B cell (primary cell): ENCODE data around the gene CACNA1F. TPM values are rescaled to one million over a fixed set of nuclear protein-coding genes. Genes with fewer than 3 reads are reported as not detected.

Source experiments
- ATAC-seq: fragments of 200-7000 bp; cut with Tn5 transposase; one replicate; pipeline ENCODE4 v1.10.0; 2021; ENCODE audit warnings: low read depth, mild to moderate bottlenecking, moderate number of reproducible peaks, moderate library complexity
- CTCF ChIA-PET: fragments of 350-600 bp; sonication (Branson Sonifier 250); formaldehyde crosslinking; loops from one replicate; lab custom pipeline; 2021; ENCODE audit warnings: antibody characterized with exemption, inconsistent platforms; lab: Charles Lee
- POLR2A ChIA-PET: fragments of 350-600 bp; sonication (Branson Sonifier 250); formaldehyde crosslinking; loops from one replicate; lab custom pipeline; 2021; ENCODE audit warnings: antibody characterized with exemption; lab: Charles Lee
- DNase-seq: peaks from one replicate; pipeline ENCODE4 v3.0.0; 2013
- H2AFZ ChIP-seq: 2 replicates; pipeline ENCODE4 v1.6.1; 2012; ENCODE audit warnings: mild to moderate bottlenecking, low read depth, low read length; ENCODE audit not compliant: insufficient read depth, poor library complexity, severe bottlenecking
- H3K27ac ChIP-seq, 2 donors: 1 replicate in 1 of 2; 2 replicates in 1 of 2; pipeline ENCODE4 v1.5.1; 2012 to 2013; ENCODE audit warnings: low read length in 2 of 2, mild to moderate bottlenecking in 2 of 2, moderate library complexity in 1 of 2
- H3K27me3 ChIP-seq, 4 experiments: fragments of 200-600 bp in 1 of 4; sonication (generic) in 1 of 4; replicated peaks in 1 of 4; 1 replicate in 2 of 4; 2 replicates in 2 of 4; pipeline versions ENCODE4 v1.6.1 to v1.7.0; 2013 to 2016; ENCODE audit warnings: low read length in 3 of 4, mild to moderate bottlenecking in 2 of 4, mixed read lengths in 1 of 4, moderate library complexity in 1 of 4; ENCODE audit not compliant: insufficient read depth in 4 of 4, control insufficient read depth in 3 of 4; ENCODE audit errors: control extremely low read depth in 1 of 4
- H3K36me3 ChIP-seq, 2 experiments: replicated peaks in 1 of 2; 1 replicate in 1 of 2; 2 replicates in 1 of 2; pipeline versions ENCODE4 v1.6.1 to v1.7.1; 2013; ENCODE audit warnings: low read length in 1 of 2; ENCODE audit not compliant: insufficient read depth in 2 of 2, control insufficient read depth in 1 of 2; ENCODE audit errors: control extremely low read depth in 1 of 2, extremely low read depth in 1 of 2
- H3K4me1 ChIP-seq, 2 donors: fragments of 200-600 bp in 1 of 2; sonication (generic) in 1 of 2; 1 replicate in 1 of 2; 2 replicates in 1 of 2; pipeline versions ENCODE4 v1.5.1 to v1.6.1; 2013 to 2017; ENCODE audit warnings: low read length in 2 of 2; ENCODE audit not compliant: control insufficient read depth in 2 of 2, insufficient read depth in 2 of 2
- H3K4me2 ChIP-seq: replicated peaks from 2 replicates; pipeline ENCODE3; 2012; ENCODE audit warnings: mild to moderate bottlenecking, low read depth, low read length; ENCODE audit not compliant: poor library complexity, severe bottlenecking
- H3K4me3 ChIP-seq, 5 experiments: fragments of 200-600 bp in 1 of 5; sonication (generic) in 1 of 5; 1 replicate in 3 of 5; 2 replicates in 2 of 5; pipeline versions ENCODE4 v1.5.1 to v1.7.0; 2011 to 2016; ENCODE audit warnings: low read length in 4 of 5, mild to moderate bottlenecking in 4 of 5, low read depth in 2 of 5, control low read depth in 1 of 5, moderate library complexity in 1 of 5; ENCODE audit not compliant: insufficient read depth in 1 of 5; ENCODE audit errors: control extremely low read depth in 1 of 5, extremely low read depth in 1 of 5
- H3K79me2 ChIP-seq: fragments of 200-600 bp; sonication (generic); one replicate; pipeline ENCODE4 v1.6.0; 2016; ENCODE audit warnings: low read length; ENCODE audit not compliant: control insufficient read depth, insufficient read depth
- H3K9ac ChIP-seq: fragments of 200-600 bp; sonication (generic); 2 replicates; pipeline ENCODE4 v1.6.1; 2017; ENCODE audit warnings: mild to moderate bottlenecking, low read length, moderate library complexity
- H3K9me3 ChIP-seq, 3 donors: one replicate each; pipeline versions ENCODE4 v1.6.1 to v1.7.1; 2013; ENCODE audit warnings: low read length in 2 of 3; ENCODE audit not compliant: control insufficient read depth in 2 of 3, insufficient read depth in 1 of 3; ENCODE audit errors: control extremely low read depth in 1 of 3
- H4K20me1 ChIP-seq: 2 replicates; pipeline ENCODE4 v1.6.0; 2012; ENCODE audit warnings: mild to moderate bottlenecking, low read length; ENCODE audit not compliant: insufficient read depth, control insufficient read depth, poor library complexity, severe bottlenecking
- H3K27ac Mint-ChIP-seq: one replicate; pipeline ENCODE4 v1.8.0; 2021; ENCODE audit warnings: mixed read lengths
- H3K27me3 Mint-ChIP-seq: one replicate; pipeline ENCODE4 v1.8.0; 2021; ENCODE audit warnings: mixed read lengths
- H3K4me1 Mint-ChIP-seq: one replicate; pipeline ENCODE4 v1.8.0; 2021; ENCODE audit warnings: mixed read lengths
- H3K4me3 Mint-ChIP-seq: one replicate; pipeline ENCODE4 v1.8.0; 2021; ENCODE audit warnings: mixed read lengths
- H3K9me3 Mint-ChIP-seq: one replicate; pipeline ENCODE4 v1.8.0; 2022; ENCODE audit warnings: mixed read lengths; ENCODE audit not compliant: insufficient read depth
- CTCF ChIP-seq: fragments of 200-600 bp; IDR thresholded peaks from one replicate; pipeline ENCODE4 v1.8.0; 2022; ENCODE audit warnings: antibody characterized with exemption, mild to moderate bottlenecking
- EZH2 ChIP-seq: IDR thresholded peaks from 2 replicates; pipeline ENCODE4 v1.6.1; 2012; ENCODE audit warnings: borderline replicate concordance, low read depth, mild to moderate bottlenecking, moderate library complexity, low read length; ENCODE audit not compliant: insufficient read depth, poor library complexity, severe bottlenecking
- WGBS: methylation state at CpG from one replicate; pipeline ENCODE4 v1.1.5; 2013; ENCODE audit warnings: missing lambda C conversion rate; ENCODE audit not compliant: insufficient coverage; 5-methylcytosine and 5-hydroxymethylcytosine counted together
- intact Hi-C: fragments of 100-400 bp; cut with micrococcal nuclease; formaldehyde crosslinking; loops from one replicate; pipeline ENCODE4 v1.10.0; 2022
- polyA plus RNA-seq: library from polyadenylated mRNA; depleted of rRNA; stranded (reverse); fragments of >200 nt; gene quantifications from 2 replicates; pipeline ENCODE4 v1.2.3, GENCODE V29; 2012
- total RNA-seq, 2 donors: library from RNA; stranded (reverse); fragments of 120-200 nt in 1 of 2; gene quantifications; 1 replicate in 1 of 2; 2 replicates in 1 of 2; pipeline versions ENCODE4 v1.2.3 to v1.2.4, GENCODE V29; 2013 to 2022

Gene CACNA1F
- total and polyA plus RNA-seq, 2 donors (not counting 1 experiment from before 2014, with no cell fraction given), result 6.7 to 9.3 TPM

GRCh38 chrX:49247916-49248811 is 15.0 kb upstream of the CACNA1F start:
- no peak overlapping the region for H3K4me3 ChIP-seq
- no peaks in the 10 kb centered on the region for H3K27me3 Mint-ChIP-seq
- ATAC-seq, result no peak

More at GRCh38 chrX:49247916-49248811, 15.0 kb upstream of the CACNA1F start:
- Mint-ChIP-seq H3K27ac (no peak overlapping the region), H3K9me3 (no peaks in the 10 kb centered on the region), H3K4me1 (peaks cover 6% of the 10 kb centered on the region), H3K4me3 (no peak overlapping the region)
- H3K27ac ChIP-seq, result no peak overlapping the region
- H3K9me3 ChIP-seq, result no peaks in the 10 kb centered on the region
- no peak for DNase-seq
- 95% methylated on average over 10 of the region's 28 CpGs for WGBS
- intact Hi-C loops, result no loop called here
- TF ChIP-seq EZH2 (no peak), CTCF (no peak)
- H3K4me1 ChIP-seq, result no peaks in the 10 kb centered on the region
- H3K36me3 ChIP-seq, result peaks cover 0 to 24% of the 10 kb centered on the region in 2 experiments
- H3K4me2 ChIP-seq, result no peak overlapping the region
- CTCF ChIA-PET, result no interaction called here
- POLR2A ChIA-PET, result no interaction called here
- no peak overlapping the region for H2AFZ ChIP-seq
- no peaks in the 10 kb centered on the region for H4K20me1 ChIP-seq
- no peak overlapping the region for H3K9ac ChIP-seq
- no peaks in the 10 kb centered on the region for H3K27me3 ChIP-seq
- no peaks in the 10 kb centered on the region for H3K79me2 ChIP-seq
